Lung (tissue), 12 donors: ENCODE measurements around the gene SRRM4. TPM values are rescaled to one million over a fixed set of nuclear protein-coding genes. Genes with fewer than 3 reads are reported as not detected.

ENCODE experiments used
- ATAC-seq: fragments of 200-7000 bp; cut with Tn5 transposase; one replicate; pipeline ENCODE4 v1.9.1; 2020; ENCODE audit warnings: moderate number of reproducible peaks; ENCODE audit not compliant: insufficient read depth, low FRiP score
- DNase-seq, 3 donors: peaks; one replicate each; pipeline ENCODE4 v3.0.0-alpha.2; 2013 to 2017
- H3K27ac ChIP-seq, 2 donors: one replicate each; pipeline ENCODE4 v1.5.1; 2013; ENCODE audit warnings: mild to moderate bottlenecking in 2 of 2, moderate library complexity in 2 of 2, control low read depth in 1 of 2, inconsistent platforms in 1 of 2, low read depth in 1 of 2, low read length in 1 of 2
- H3K27me3 ChIP-seq, 3 donors: one replicate each; pipeline ENCODE4 v1.5.1; 2013; ENCODE audit warnings: low read length in 2 of 3; ENCODE audit not compliant: control insufficient read depth in 3 of 3, insufficient read depth in 3 of 3
- H3K36me3 ChIP-seq, 4 donors: one replicate each; pipeline ENCODE4 v1.5.1; 2013; ENCODE audit warnings: low read length in 4 of 4, mild to moderate bottlenecking in 1 of 4, moderate library complexity in 1 of 4; ENCODE audit not compliant: control insufficient read depth in 4 of 4, insufficient read depth in 4 of 4
- H3K4me1 ChIP-seq, 5 donors: one replicate each; pipeline ENCODE4 v1.5.1; 2013; ENCODE audit warnings: low read length in 5 of 5, mild to moderate bottlenecking in 2 of 5, moderate library complexity in 1 of 5; ENCODE audit not compliant: control insufficient read depth in 5 of 5, insufficient read depth in 5 of 5
- H3K4me3 ChIP-seq: one replicate; pipeline ENCODE4 v1.5.1; 2013; ENCODE audit warnings: mild to moderate bottlenecking, control low read depth, moderate library complexity
- H3K9ac ChIP-seq, 2 donors: one replicate each; pipeline ENCODE4 v1.5.1; 2013; ENCODE audit warnings: low read length in 2 of 2, control low read depth in 1 of 2; ENCODE audit not compliant: insufficient read depth in 1 of 2
- H3K9me3 ChIP-seq, 4 donors: one replicate each; pipeline ENCODE4 v1.5.1; 2013; ENCODE audit warnings: low read length in 3 of 4, mild to moderate bottlenecking in 1 of 4, moderate library complexity in 1 of 4; ENCODE audit not compliant: control insufficient read depth in 4 of 4, insufficient read depth in 3 of 4
- CTCF ChIP-seq: IDR thresholded peaks from 2 replicates; pipeline ENCODE4 v1.5.1; 2012; ENCODE audit warnings: mild to moderate bottlenecking; ENCODE audit errors: control extremely low read depth, extremely low read depth
- WGBS, 2 donors: extraction: QIAGEN DNeasy Blood & Tissue Kit; methylation state at CpG; one replicate each; pipeline ENCODE4 v1.1.7; 2013; 5-methylcytosine and 5-hydroxymethylcytosine counted together
- polyA plus RNA-seq, 2 donors: library from polyadenylated mRNA; stranded (reverse); fragments of 200-250 nt; gene quantifications; one replicate each; pipeline ENCODE4 v1.2.1, GENCODE V29; 2013
- total RNA-seq, 2 donors: library from RNA; depleted of rRNA in 1 of 2; stranded (reverse); fragments of >200 nt in 1 of 2; gene quantifications; one replicate each; pipeline ENCODE4 v1.2.1, GENCODE V29; 2014 to 2021
- donor health status: control.
- donor health status: control.
- donor health status: Bipolar disorder and iron deficiency.
- donor health status: healthy.
- donor health status: DM: yes; HTN: yes; CAD: no.

Gene SRRM4
- total and polyA plus RNA-seq, 4 donors: 0.01 to 0.20 (median 0.03) TPM

GRCh38 chr12:119198440-119198839, 217.1 kb downstream of the SRRM4 start:
- no peak for ATAC-seq

GRCh38 chr12:119200601-119201000, 219.3 kb downstream of the SRRM4 start:
- Histone ChIP-seq H3K4me3 (no peak overlapping the region), H3K9me3 (peaks cover 0 to 6% (median 0%) of the 10 kb centered on the region in 4 donors), H3K9ac (no peak overlapping the region), H3K27me3 (no peaks in the 10 kb centered on the region), H3K36me3 (peaks cover 0 to 3% (median under 1%) of the 10 kb centered on the region in 4 donors), H3K27ac (no peak overlapping the region), H3K4me1 (peaks cover 5 to 33% (median 14%) of the 10 kb centered on the region in 5 donors)
- no peak for TF ChIP-seq CTCF
- ATAC-seq (no peak), DNase-seq (no peak)
- WGBS, 2 donors: 76 to 93% methylated on average over 4 of the region's 4 CpGs

More at GRCh38 chr12:119198440-119198839, 217.1 kb downstream of the SRRM4 start:
- Histone ChIP-seq H3K27ac (peak overlapping the region in 1 of 2 donors; percentile 46), H3K4me1 (peaks cover 1 to 13% (median 7%) of the 10 kb centered on the region in 5 donors), H3K4me3 (no peak overlapping the region), H3K9me3 (peaks cover 0 to 7% (median 0%) of the 10 kb centered on the region in 4 donors), H3K27me3 (no peaks in the 10 kb centered on the region), H3K9ac (no peak overlapping the region), H3K36me3 (peaks cover 0 to 13% (median 7%) of the 10 kb centered on the region in 4 donors)
- DNase-seq: no peak
- WGBS, 2 donors: 98 to 99% methylated on average over 2 of the region's 2 CpGs
- no peak for TF ChIP-seq CTCF

- H3K4me1 ChIP-seq: peaks cover 5 to 40% (median 18%) of the 10 kb centered on the region in 5 donors
- 77 to 80% methylated on average over 9 of the region's 9 CpGs for WGBS, 2 donors
- H3K4me3 ChIP-seq: no peak overlapping the region
- no peak overlapping the region for H3K9ac ChIP-seq
- no peak overlapping the region for H3K27ac ChIP-seq
- H3K36me3 ChIP-seq: no peaks in the 10 kb centered on the region
- ATAC-seq (peak; percentile 57), DNase-seq (peak in 2 of 3 donors; percentile 28 to 64)
- TF ChIP-seq CTCF: no peak
- no peaks in the 10 kb centered on the region for H3K27me3 ChIP-seq
- peaks cover 0 to 2% (median 0%) of the 10 kb centered on the region in 4 donors for H3K9me3 ChIP-seq
Observed at GRCh38 chr12:119201789-119202543, 220.6 kb downstream of the SRRM4 start.
